GM20000 (cell line): ENCODE results near the gene TXNDC9.
A peak's percentile ranks its signal among the peaks of the same experiment; 100 is the strongest.

ENCODE experiments used
- DNase-seq: peaks from one replicate; pipeline ENCODE4 v3.0.0; 2012; ENCODE audit warnings: low spot score
- TF ChIP-seq, protein P1 (sequence below): IDR thresholded peaks from 2 replicates; pipeline ENCODE4 v1.5.1; 2012; ENCODE audit warnings: mild to moderate bottlenecking, control low read depth; ENCODE audit errors: extremely low read depth, missing control alignments

The TXNDC9 gene, protein sequence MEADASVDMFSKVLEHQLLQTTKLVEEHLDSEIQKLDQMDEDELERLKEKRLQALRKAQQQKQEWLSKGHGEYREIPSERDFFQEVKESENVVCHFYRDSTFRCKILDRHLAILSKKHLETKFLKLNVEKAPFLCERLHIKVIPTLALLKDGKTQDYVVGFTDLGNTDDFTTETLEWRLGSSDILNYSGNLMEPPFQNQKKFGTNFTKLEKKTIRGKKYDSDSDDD

DNA sequence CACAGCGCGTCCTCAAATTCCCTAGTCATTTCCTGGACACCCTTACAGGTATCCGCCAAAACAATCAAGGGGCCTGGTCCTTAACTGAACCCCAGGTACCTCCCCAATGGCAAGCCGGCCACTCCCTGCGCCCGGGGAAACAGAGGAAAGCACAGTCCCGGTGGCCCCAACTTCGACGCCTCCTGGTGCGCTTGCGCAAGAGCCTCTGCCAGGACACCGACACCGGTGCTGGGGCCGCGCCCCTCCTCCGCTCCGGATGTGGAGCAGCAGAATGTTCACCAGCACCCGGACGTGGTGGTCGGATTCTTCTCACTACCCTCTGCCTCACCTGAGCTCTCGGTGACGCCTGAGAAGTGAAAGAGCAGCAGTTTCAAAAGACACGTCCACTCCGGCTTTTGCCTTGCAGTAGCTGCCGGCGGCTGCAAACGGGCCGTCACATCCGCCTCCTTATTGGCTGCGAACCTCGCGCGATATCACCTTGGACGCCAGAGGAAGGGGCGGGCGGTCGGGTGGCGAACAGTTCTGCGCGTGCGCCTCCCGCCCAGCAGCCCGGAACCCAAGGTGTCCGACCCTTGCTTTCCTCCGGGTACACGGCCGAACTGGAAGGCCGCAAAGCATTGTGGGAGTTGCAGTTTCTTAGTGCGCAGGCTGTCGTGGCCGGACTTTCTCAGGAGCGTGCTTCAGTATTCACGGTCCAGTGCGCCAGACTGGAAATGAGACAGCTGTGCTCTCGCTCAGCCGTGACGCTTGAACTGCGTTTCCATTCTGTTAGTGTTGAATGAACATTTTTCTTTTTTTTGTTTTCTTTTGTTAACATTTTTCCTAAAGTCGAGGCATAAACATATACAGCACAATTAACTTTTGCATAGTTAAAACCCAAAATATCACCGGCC, at the start of gene TXNDC9:
TSS of gene TXNDC9 (minus strand) at position 423 of the 893 bp plus-strand sequence. CDS start 3,123 bp downstream, outside the sequence.
- TF ChIP-seq, protein P1, sequence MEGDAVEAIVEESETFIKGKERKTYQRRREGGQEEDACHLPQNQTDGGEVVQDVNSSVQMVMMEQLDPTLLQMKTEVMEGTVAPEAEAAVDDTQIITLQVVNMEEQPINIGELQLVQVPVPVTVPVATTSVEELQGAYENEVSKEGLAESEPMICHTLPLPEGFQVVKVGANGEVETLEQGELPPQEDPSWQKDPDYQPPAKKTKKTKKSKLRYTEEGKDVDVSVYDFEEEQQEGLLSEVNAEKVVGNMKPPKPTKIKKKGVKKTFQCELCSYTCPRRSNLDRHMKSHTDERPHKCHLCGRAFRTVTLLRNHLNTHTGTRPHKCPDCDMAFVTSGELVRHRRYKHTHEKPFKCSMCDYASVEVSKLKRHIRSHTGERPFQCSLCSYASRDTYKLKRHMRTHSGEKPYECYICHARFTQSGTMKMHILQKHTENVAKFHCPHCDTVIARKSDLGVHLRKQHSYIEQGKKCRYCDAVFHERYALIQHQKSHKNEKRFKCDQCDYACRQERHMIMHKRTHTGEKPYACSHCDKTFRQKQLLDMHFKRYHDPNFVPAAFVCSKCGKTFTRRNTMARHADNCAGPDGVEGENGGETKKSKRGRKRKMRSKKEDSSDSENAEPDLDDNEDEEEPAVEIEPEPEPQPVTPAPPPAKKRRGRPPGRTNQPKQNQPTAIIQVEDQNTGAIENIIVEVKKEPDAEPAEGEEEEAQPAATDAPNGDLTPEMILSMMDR: no peak
- peak; percentile 96 for DNase-seq

DNA sequence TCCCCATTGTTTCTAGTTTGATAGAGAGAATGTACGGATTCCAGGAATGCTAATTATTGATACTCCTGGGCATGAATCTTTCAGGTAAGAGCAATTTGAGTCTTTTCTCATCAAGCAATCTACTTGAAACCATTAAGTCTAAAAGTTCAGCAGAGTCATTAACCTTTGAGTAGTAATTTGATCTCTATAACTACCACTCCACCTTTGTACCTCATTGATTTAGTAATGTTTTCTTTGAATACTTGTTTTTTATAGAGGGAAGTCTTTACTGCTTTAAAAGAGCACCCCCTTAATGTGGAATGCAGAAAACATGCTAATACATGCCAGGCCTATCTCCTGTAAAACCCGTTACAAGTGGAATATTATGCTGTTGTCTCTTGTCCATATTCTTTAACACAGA, 46.0 kb upstream of the TXNDC9 start:
- TF ChIP-seq, protein P1: no peak
- no peak for DNase-seq

DNA sequence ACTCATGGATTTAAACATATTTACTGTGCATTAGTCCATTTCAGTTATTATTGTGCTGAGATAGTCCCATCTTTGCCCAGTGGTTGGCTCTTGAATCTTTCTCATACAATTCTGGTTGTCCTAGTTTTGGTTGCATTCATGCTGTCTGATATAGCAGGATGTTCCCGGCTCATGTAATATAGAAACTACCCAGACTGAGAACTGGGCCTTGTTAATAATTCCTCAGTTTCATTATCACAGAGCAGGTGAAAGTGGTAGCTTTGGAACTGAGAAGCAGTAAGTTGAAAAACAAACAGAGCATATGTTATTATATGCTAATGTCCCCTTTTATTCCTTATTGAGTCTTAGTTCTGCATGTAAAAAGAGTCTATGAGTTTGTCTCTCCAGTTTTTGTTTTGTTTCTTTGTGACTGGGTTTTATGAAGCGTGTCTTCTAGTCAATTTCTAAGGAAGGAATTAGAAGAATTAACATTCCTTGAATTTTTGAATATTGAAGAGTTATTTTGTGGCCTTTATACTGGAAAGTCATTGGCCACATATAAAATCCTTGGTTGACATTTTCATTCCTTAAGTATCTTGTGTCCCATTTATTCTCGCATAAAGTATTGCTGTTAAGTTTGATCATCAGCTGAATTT, 44.4 kb upstream of the TXNDC9 start:
- DNase-seq: no peak
- TF ChIP-seq, protein P1: no peak

DNA sequence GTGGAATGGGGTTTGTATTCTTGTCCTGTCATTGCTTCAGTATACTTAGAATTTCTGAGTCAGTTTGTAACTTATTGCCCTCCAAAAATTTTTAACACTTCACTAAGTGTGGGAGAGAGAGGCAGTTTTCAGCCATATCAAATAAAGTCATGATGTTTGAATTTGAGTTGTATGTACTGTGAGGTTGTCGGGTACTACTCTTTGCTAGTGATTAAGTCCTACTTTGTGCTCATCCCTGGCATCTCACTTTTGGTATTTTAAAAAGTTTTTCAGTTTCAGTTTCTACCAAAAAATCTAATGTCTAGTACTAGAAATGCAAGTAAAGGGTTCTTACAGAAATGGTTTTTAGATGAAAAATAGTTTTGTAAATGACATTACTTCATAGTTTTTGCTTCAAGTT, 41.7 kb upstream of the TXNDC9 start:
- no peak for DNase-seq
- TF ChIP-seq, protein P1: no peak

DNA sequence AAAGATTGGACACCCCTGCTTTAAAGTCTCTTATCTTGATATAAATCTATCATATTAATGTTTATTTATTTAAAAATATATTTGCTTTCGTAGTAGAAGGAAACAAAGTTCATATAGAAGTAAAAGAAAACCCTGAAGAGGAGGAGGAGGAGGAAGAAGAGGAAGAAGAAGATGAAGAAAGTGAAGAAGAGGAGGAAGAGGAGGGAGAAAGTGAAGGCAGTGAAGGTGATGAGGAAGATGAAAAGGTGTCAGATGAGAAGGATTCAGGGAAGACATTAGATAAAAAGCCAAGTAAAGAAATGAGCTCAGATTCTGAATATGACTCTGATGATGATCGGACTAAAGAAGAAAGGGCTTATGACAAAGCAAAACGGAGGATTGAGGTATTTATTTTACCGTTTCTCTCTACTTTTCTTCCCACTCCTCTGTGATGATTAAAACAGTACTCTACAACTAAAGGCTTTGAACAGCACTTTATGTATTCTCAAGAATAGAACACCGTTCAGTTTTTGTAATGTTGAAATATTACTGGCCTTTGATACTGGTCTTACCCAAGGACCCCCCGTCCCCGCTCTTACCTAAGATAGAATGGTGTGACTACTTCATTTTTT, 40.2 kb upstream of the TXNDC9 start:
- TF ChIP-seq, protein P1: no peak
- no peak for DNase-seq

DNA sequence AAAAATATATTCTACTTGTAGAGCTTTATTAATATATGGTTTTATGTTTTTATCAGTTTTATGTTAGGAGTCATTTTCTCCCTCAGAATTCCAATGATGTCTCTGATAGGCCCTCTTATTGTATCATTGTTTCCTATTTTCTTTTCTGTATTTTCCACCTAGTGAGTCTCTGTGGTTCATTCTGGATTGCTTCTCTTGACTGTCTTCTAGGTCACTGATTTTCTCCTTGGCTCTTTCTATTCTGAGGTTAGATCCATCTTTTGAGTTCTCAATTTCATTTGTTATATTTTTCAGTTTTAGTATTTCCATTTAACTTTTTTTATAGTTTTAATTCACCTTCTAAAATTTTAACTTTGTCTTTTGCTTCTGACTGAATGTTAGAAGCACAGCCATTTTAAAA, 38.6 kb upstream of the TXNDC9 start:
- DNase-seq: no peak
- TF ChIP-seq, protein P1: no peak
